Measurements from ENCODE around the gene FXR2. TPM values are rescaled to one million over a fixed set of nuclear protein-coding genes. Genes with fewer than 3 reads are reported as not detected.
"Not testable (repeated sequence)": the region's sequence is repeated elsewhere in the genome, so short reads cannot be mapped to it uniquely, and the experiment has no call there.

FXR2 gene
- total and polyA plus RNA-seq, 10 donors: 17.7 to 29.3 (median 24.0) TPM

- Histone ChIP-seq H3K36me3 (no peaks in the 10 kb centered on the region), H3K27ac (peak within 1 kb of the TSS in 7 of 8 donors; percentile 30 to 64 (median 46)), H3K4me3 (peak within 1 kb of the TSS; percentile 37 to 76 (median 52)), H3K9me3 (no peaks in the 10 kb centered on the region), H3K4me1 (peaks cover 9 to 29% (median 22%) of the 10 kb centered on the region in 6 donors), H3K27me3 (replicated peaks in 1 of 7) (peaks cover 0 to 66% (median 34%) of the 10 kb centered on the region in 7 donors)
- intact Hi-C loops (cut with DNase I; ENCODE audit: low total_unique reads): no loop called here
- 1 to 4% (median 1%) methylated on average over 15 to 34 of the region's 34 CpGs for WGBS, 5 donors
- TF ChIP-seq POLR2AphosphoS5 (IDR thresholded peaks at IDR 0.05) (peak in 2 of 3 donors; percentile 35 to 63), CTCF (IDR thresholded peaks at IDR 0.05 in 8 of 11, conservative IDR thresholded peaks at IDR 0.05 in 3 of 11) (no peak)
- DNase-seq: peak; percentile 90
Measured at GRCh38 chr17:7650509-7651096, 35.9 kb upstream of the FXR2 start, which contains the start of gene ATP1B2. ATP1B2 (plus strand) TSS chr17:7650926; CDS start chr17:7651519, 593 bp downstream.

DNA sequence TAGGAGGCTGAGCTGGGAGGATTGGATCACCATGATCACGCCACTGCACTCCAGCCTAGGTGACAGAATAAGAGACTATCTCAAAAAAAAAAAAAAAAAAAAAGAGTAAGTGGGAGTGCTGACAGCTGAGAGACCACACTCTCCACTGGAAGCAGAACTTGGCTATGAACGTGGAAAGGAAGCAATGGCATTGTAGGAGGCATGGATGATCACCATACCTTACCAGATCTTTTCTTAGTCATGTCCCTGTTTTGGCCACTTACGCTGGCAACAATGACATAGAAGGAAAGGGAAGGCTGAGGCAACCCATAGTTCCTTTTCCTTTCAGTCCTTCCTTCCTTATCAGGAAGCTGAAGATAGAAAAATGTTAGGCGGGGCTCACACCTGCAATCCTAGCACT is 32.3 kb upstream of the FXR2 start:
- Histone ChIP-seq H3K4me3 (no peak overlapping the region), H3K36me3 (no peaks in the 10 kb centered on the region), H3K27me3 (replicated peaks in 1 of 7) (peaks cover 0 to 63% (median 28%) of the 10 kb centered on the region in 7 donors), H3K4me1 (peaks cover 9 to 35% (median 21%) of the 10 kb centered on the region in 6 donors), H3K27ac (no peak overlapping the region), H3K9me3 (no peaks in the 10 kb centered on the region)
- 50 to 68% (median 64%) methylated on average over 4 of the region's 4 CpGs for WGBS, 5 donors
- TF ChIP-seq CTCF (IDR thresholded peaks at IDR 0.05 in 8 of 11, conservative IDR thresholded peaks at IDR 0.05 in 3 of 11): no peak
- TF ChIP-seq POLR2AphosphoS5 (IDR thresholded peaks at IDR 0.05): no peak
- TF ChIP-seq POLR2A (IDR thresholded peaks at IDR 0.05): no peak
- DNase-seq: no peak
- intact Hi-C loops (cut with DNase I; ENCODE audit: low total_unique reads): no loop called here

GRCh38 chr17:7646457-7646856 is 31.8 kb upstream of the FXR2 start:
- Histone ChIP-seq H3K27ac (no peak overlapping the region), H3K36me3 (no peaks in the 10 kb centered on the region), H3K27me3 (replicated peaks in 1 of 7) (peaks cover 0 to 57% (median 22%) of the 10 kb centered on the region in 7 donors), H3K9me3 (no peaks in the 10 kb centered on the region), H3K4me1 (peaks cover 8 to 29% (median 16%) of the 10 kb centered on the region in 6 donors), H3K4me3 (no peak overlapping the region)
- intact Hi-C loops (cut with DNase I; ENCODE audit: low total_unique reads): no loop called here
- no peak for DNase-seq
- WGBS, 5 donors: 79 to 93% (median 88%) methylated on average over 8 to 9 of the region's 9 CpGs
- no peak for TF ChIP-seq POLR2A (IDR thresholded peaks at IDR 0.05)
- TF ChIP-seq CTCF (IDR thresholded peaks at IDR 0.05 in 8 of 11, conservative IDR thresholded peaks at IDR 0.05 in 3 of 11): no peak
- no peak for TF ChIP-seq POLR2AphosphoS5 (IDR thresholded peaks at IDR 0.05)

- 59 to 70% (median 65%) methylated on average over 4 of the region's 4 CpGs for WGBS, 5 donors
- H3K27me3 ChIP-seq (replicated peaks in 1 of 7): peaks cover 0 to 40% (median 6%) of the 10 kb centered on the region in 7 donors
- no peak for TF ChIP-seq POLR2AphosphoS5 (IDR thresholded peaks at IDR 0.05)
- no peak for TF ChIP-seq POLR2A (IDR thresholded peaks at IDR 0.05)
- no peak for TF ChIP-seq CTCF (IDR thresholded peaks at IDR 0.05 in 8 of 11, conservative IDR thresholded peaks at IDR 0.05 in 3 of 11)
- no peaks in the 10 kb centered on the region for H3K9me3 ChIP-seq
- H3K36me3 ChIP-seq: no peaks in the 10 kb centered on the region
- H3K27ac ChIP-seq: peak overlapping the region in 1 of 8 donors; percentile 26
- intact Hi-C loops (cut with DNase I; ENCODE audit: low total_unique reads): no loop called here
- no peak overlapping the region for H3K4me3 ChIP-seq
- H3K4me1 ChIP-seq: peaks cover 0 to 12% (median 0%) of the 10 kb centered on the region in 6 donors
- no peak for DNase-seq
Measured at GRCh38 chr17:7644775-7645174, 30.1 kb upstream of the FXR2 start.

- DNase-seq; H3K36me3 ChIP-seq; H3K27ac ChIP-seq; intact Hi-C loops (cut with DNase I; ENCODE audit: low total_unique reads); H3K4me3 ChIP-seq; H3K9me3 ChIP-seq; H3K4me1 ChIP-seq: not testable (repeated sequence)
- 56 to 63% (median 60%) methylated on average over 7 of the region's 7 CpGs for WGBS, 5 donors
- H3K27me3 ChIP-seq (replicated peaks in 1 of 7): peaks cover 0 to 12% (median 0%) of the 10 kb centered on the region in 7 donors
Measured at GRCh38 chr17:7641635-7642034, 26.9 kb upstream of the FXR2 start.
